Measurements from ENCODE around the gene CNN3. TPM values are rescaled to one million over a fixed set of nuclear protein-coding genes. Genes with fewer than 3 reads are reported as not detected.

CNN3 gene
- total RNA-seq, 2 donors from 2014 or later = 275 to 308 TPM

DNA sequence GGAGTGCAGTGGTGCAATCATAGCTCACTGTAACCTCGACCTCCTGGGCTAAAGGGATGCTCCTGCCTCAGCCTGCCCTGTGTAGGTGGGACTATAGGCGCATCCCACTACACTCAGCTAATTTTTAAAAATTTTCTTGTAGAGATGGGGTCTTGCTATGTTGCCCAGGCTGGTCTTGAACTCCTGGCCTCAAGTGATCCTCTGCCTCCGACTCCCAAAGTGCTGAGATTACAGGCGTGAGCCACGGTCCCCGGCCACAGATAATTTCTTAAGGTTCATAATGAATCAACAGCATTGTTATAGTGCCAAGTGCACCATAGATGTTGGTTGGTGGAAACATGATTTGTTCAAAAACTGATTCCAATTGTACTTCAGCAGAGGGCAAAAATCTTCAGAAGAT lies 42.2 kb upstream of the CNN3 start:
- Histone ChIP-seq H3K4me3 (ENCODE audit: low read length) (no peak overlapping the region), H3K4me1 (ENCODE audit: control insufficient read depth, insufficient read depth, low read length) (no peaks in the 10 kb centered on the region), H3K27me3 (ENCODE audit: control insufficient read depth, insufficient read depth, low read length, poor library complexity, severe bottlenecking) (no peaks in the 10 kb centered on the region), H3K9me3 (ENCODE audit: control insufficient read depth, low read length) (no peaks in the 10 kb centered on the region), H3K36me3 (ENCODE audit: control insufficient read depth, insufficient read depth, low read length) (no peaks in the 10 kb centered on the region), H3K27ac (ENCODE audit: low read depth, low read length) (no peak overlapping the region), H3K9ac (ENCODE audit: extremely low read depth, low read length, poor library complexity, severe bottlenecking) (no peak overlapping the region)
- peaks cover 15% of the 10 kb centered on the region for H3K4me1 Mint-ChIP-seq
- no peaks in the 10 kb centered on the region for H3K36me3 Mint-ChIP-seq (ENCODE audit: low read depth)
- no peak for DNase-seq
- 94 to 100% methylated on average over 4 to 6 of the region's 6 CpGs for WGBS, 2 experiments (ENCODE audit: insufficient coverage in 1 of 2, insufficient read length in 1 of 2)
- no peak overlapping the region for H3K4me3 Mint-ChIP-seq
- H3K9me3 Mint-ChIP-seq = no peaks in the 10 kb centered on the region
- no peak overlapping the region for H3K27ac Mint-ChIP-seq
- H3K27me3 Mint-ChIP-seq (ENCODE audit: insufficient read depth) = no peaks in the 10 kb centered on the region
- TF ChIP-seq, protein P1, sequence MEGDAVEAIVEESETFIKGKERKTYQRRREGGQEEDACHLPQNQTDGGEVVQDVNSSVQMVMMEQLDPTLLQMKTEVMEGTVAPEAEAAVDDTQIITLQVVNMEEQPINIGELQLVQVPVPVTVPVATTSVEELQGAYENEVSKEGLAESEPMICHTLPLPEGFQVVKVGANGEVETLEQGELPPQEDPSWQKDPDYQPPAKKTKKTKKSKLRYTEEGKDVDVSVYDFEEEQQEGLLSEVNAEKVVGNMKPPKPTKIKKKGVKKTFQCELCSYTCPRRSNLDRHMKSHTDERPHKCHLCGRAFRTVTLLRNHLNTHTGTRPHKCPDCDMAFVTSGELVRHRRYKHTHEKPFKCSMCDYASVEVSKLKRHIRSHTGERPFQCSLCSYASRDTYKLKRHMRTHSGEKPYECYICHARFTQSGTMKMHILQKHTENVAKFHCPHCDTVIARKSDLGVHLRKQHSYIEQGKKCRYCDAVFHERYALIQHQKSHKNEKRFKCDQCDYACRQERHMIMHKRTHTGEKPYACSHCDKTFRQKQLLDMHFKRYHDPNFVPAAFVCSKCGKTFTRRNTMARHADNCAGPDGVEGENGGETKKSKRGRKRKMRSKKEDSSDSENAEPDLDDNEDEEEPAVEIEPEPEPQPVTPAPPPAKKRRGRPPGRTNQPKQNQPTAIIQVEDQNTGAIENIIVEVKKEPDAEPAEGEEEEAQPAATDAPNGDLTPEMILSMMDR (conservative IDR thresholded peaks at IDR 0.05) = no peak

DNA sequence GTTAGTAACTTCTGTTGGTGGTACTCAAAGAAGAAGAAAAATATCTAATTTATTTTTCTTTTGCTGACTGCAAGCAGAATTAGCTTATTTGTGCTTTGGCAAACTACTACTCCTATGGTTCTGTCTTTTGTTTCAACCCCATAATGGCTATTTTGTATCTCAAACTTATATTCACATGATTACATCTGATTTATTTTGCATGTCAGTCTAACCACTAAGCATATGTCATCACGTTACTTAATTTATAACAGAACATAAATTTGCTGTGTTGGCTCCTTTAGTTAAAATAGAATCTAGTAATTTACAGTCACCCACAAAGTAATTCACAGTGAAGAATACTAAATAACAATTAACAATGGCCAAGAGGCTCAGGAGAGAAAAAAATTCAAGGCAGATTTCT lies 39.1 kb upstream of the CNN3 start:
- Histone ChIP-seq H3K4me3 (ENCODE audit: low read length) (no peak overlapping the region), H3K27ac (ENCODE audit: low read depth, low read length) (no peak overlapping the region), H3K4me1 (ENCODE audit: control insufficient read depth, insufficient read depth, low read length) (no peaks in the 10 kb centered on the region), H3K9ac (ENCODE audit: extremely low read depth, low read length, poor library complexity, severe bottlenecking) (no peak overlapping the region), H3K9me3 (ENCODE audit: control insufficient read depth, low read length) (no peaks in the 10 kb centered on the region), H3K27me3 (ENCODE audit: control insufficient read depth, insufficient read depth, low read length, poor library complexity, severe bottlenecking) (no peaks in the 10 kb centered on the region), H3K36me3 (ENCODE audit: control insufficient read depth, insufficient read depth, low read length) (no peaks in the 10 kb centered on the region)
- peaks cover 4% of the 10 kb centered on the region for H3K4me1 Mint-ChIP-seq
- WGBS, 2 experiments (ENCODE audit: insufficient coverage in 1 of 2, insufficient read length in 1 of 2) = 100% methylated on average over 1 of the region's 1 CpG; no CpG with 5 or more reads in 1 of the 2 experiments
- H3K4me3 Mint-ChIP-seq = no peak overlapping the region
- no peak for DNase-seq
- TF ChIP-seq, protein P1 (conservative IDR thresholded peaks at IDR 0.05) = no peak
- no peaks in the 10 kb centered on the region for H3K36me3 Mint-ChIP-seq (ENCODE audit: low read depth)
- no peaks in the 10 kb centered on the region for H3K9me3 Mint-ChIP-seq
- H3K27ac Mint-ChIP-seq = no peak overlapping the region
- no peaks in the 10 kb centered on the region for H3K27me3 Mint-ChIP-seq (ENCODE audit: insufficient read depth)

DNA sequence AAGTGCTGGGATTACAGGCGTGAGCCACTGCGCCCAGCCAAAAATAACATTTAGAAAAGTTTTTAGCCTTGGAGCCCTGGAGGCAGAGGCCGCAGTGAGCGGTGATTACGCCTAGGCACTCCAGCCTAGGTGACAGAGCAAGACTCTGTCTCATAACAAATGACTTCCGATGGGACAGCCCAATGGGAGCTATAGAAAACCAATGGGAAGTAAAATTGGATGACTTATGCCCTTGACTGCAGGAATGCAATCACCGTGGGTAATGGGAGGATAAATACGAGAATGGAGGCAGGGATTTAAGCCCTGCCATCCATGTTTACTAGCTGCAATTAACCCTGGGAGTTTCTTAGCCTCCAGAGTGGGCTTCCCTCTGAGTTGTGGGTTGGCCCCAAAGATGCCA lies 37.0 kb upstream of the CNN3 start:
- DNase-seq = no peak
- H3K36me3 Mint-ChIP-seq (ENCODE audit: low read depth) = no peaks in the 10 kb centered on the region
- TF ChIP-seq, protein P1 (conservative IDR thresholded peaks at IDR 0.05) = no peak
- Histone ChIP-seq H3K4me3 (ENCODE audit: low read length) (no peak overlapping the region), H3K9ac (ENCODE audit: extremely low read depth, low read length, poor library complexity, severe bottlenecking) (no peak overlapping the region), H3K9me3 (ENCODE audit: control insufficient read depth, low read length) (no peaks in the 10 kb centered on the region), H3K27me3 (ENCODE audit: control insufficient read depth, insufficient read depth, low read length, poor library complexity, severe bottlenecking) (no peaks in the 10 kb centered on the region), H3K4me1 (ENCODE audit: control insufficient read depth, insufficient read depth, low read length) (no peaks in the 10 kb centered on the region), H3K36me3 (ENCODE audit: control insufficient read depth, insufficient read depth, low read length) (no peaks in the 10 kb centered on the region), H3K27ac (ENCODE audit: low read depth, low read length) (no peak overlapping the region)
- H3K27ac Mint-ChIP-seq = no peak overlapping the region
- no peaks in the 10 kb centered on the region for H3K9me3 Mint-ChIP-seq
- 79 to 83% methylated on average over 6 to 8 of the region's 8 CpGs for WGBS, 2 experiments (ENCODE audit: insufficient coverage in 1 of 2, insufficient read length in 1 of 2)
- no peaks in the 10 kb centered on the region for H3K27me3 Mint-ChIP-seq (ENCODE audit: insufficient read depth)
- H3K4me3 Mint-ChIP-seq = no peak overlapping the region
- H3K4me1 Mint-ChIP-seq = no peaks in the 10 kb centered on the region

Measured in endodermal cell (in vitro differentiated cells).